ENCODE measurements around the gene IL3.
A peak's percentile ranks its signal among the peaks of the same experiment; 100 is the strongest.
"Not testable (repeated sequence)": the region's sequence is repeated elsewhere in the genome, so short reads cannot be mapped to it uniquely, and the experiment has no call there.

Gene IL3

DNA sequence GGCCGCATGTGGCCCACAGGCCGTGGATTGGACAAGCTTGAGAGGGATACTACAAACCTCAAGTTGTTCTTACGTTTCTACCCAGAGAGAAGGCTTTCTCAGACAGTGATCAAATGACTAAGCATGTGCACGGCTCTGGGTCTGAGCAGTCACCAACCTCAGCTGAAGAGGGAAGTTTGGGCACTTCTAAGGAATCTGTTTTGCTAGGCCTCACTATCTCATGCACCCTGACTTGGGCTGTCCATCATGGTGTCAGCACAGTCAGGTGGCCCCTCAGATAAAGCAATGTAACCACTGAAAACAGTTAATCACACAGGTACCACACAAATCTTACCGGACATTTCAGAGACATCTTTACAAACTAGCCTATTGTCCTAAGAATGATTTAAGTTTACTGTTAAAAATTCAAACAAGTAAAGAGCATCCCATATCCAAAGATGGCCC is 37.7 kb downstream of the IL3 start:
- no peak for DNase-seq

- DNase-seq = no peak
These were observed 38.2 kb downstream of the IL3 start for GRCh38 chr5:132098621-132099020.

- DNase-seq = peak; percentile 87
These were observed 38.8 kb downstream of the IL3 start for GRCh38 chr5:132099076-132099748.

GRCh38 chr5:132099905-132100304 is 39.5 kb downstream of the IL3 start:
- no peak for DNase-seq

- peak; percentile 76 for DNase-seq
These were observed 40.3 kb downstream of the IL3 start for GRCh38 chr5:132100672-132101261.

DNA sequence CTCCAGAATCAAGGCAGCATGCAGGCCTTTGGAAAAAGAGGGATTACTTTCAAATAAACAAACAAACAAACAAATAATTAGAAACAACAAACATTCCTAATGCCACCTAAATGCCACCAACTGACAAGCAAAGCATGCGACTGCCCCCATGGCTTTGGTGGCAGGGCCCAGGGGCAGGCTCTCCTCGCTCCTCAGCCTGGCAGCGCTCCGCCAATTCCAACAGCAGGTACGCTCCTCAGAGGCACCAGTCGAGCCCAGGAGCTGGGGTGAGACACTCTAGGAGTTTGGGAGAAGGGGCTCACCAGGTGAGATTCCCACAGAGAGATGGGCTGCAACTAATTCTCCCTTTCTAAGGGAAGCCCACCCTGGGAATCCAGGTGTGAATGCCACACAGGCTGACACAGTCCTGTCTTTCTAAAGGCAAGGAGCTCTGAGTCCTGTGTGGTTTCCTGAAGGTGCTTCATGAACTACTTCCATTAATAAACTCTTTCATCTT is 41.0 kb downstream of the IL3 start:
- no peak for DNase-seq

DNA sequence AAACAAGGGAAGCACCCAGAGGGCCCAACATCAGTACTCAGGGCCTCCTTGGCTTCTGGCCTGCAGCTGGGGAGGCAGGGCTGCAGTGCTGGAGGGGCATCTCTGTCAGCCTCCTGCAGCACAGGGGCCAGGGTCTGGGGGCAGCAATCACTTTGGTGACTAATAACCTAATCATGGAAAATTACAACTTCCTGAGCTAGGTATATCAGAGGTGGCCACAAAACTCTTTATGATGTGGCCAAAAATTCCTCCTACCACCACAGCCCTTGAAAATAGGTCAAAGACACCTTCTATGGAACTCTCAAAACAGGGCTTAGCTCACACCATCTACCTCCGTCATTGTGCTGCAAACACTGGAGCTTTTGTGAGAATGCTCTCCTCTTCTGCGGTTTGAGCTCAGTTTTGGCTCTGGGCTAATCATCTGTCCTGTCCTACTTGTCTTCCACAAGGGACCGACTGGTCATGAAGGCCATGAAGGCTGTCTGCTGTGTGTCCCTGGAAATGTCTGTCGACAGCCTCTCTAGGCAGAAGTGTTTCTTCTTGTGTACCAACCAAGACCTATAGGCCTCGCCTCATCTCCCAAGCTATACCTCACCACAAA is 41.7 kb downstream of the IL3 start:
- peak; percentile 82 for DNase-seq

- no peak for DNase-seq
These were observed 42.5 kb downstream of the IL3 start for GRCh38 chr5:132102944-132103331.

DNA sequence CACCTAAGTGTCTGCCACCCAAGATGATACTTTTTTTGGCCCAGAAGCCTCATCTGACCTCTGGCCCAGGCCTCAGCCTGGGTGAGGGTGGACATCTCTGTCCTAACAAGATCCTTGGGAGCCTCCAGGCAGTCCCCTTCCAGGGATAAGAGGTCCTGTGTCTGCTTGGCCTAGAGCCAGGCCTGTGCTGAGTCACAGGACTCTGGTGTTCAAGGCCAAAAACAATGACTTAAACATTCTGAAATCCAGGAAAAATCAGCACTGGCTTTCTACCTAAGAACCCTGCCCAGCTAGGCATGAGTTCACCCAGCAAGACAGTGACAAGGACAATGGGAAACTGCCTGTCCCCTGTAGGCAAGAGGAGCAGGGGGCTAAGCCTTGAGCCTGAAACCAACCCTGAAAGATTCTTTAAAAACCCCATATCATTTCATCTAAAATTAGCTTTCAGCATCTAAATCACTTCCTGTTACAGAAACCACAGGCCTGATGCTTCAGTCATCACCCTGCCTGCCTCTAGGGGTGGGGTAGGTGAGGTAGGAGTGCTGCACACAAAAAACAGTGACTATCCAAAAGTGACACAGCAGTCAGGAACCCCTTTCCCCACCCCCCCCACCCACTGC is 43.0 kb downstream of the IL3 start:
- DNase-seq = peak; percentile 89

GRCh38 chr5:132103969-132104391 is 43.5 kb downstream of the IL3 start:
- DNase-seq = no peak

DNA sequence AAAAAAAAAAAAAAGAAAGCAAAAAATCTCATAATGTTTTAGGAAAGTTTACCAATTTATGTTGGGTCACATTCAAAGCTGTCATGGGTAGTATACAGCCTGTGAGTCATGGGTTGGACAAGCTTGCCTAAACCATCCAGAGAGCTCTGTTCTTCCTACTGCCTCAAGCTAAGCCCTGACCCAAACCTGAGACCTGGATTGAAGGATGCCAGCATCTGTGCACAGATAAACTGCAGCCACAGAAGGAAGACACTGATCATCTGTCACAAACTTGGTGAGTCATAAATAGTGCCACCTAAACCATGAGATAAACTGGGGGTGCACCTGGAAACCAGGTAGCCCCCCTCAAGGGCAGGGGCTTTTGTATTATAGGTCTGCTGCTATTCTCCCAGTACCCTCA is 44.1 kb downstream of the IL3 start:
- DNase-seq = no peak

DNA sequence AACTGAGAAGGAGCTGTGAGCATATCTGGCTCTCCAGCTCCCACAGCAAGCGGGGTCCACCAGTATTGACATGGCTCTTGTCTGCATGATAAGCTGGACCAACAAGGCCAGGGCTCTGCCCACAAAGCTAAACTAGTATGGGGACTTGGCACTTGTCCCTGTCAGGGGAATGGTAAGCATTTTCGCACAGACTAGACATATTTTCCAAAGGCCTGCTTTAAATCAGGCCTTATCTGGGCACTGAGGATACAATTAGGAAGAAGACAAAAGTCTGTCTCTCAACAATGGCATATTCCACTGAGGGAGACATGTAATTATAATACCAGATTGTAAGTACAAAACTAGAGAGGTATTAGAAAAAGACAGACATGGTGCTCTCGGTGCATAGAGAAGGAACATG is 45.2 kb downstream of the IL3 start:
- DNase-seq = no peak

DNA sequence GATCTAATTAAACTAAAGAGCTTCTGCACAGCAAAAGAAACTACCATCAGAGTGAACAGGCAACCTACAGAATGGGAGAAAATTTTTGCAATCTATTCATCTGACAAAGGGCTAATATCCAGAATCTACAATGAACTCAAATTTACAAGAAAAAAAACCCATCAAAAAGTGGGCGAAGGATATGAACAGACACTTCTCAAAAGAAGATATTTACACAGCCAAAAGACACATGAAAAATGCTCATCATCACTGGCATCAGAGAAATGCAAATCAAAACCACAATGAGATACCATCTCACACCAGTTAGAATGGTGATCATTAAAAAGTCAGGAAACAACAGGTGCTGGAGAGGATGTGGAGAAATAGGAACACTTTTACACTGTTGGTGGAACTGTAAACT is 48.0 kb downstream of the IL3 start:
- DNase-seq = not testable (repeated sequence)

DNA sequence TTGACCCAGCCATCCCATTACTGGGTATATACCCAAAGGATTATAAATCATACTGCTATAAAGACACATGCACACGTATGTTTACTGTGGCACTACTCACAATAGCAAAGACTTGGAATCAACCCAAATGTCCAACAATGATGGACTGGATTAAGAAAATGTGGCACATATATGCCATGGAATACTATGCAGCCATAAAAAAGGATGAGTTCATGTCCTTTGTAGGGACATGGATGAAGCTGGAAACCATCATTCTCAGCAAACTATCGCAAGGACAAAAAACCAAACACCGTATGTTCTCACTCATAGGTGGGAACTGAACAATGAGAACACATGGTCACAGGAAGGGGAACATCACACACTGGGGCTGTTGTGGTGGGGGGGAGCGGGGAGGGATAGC is 48.5 kb downstream of the IL3 start:
- DNase-seq = not testable (repeated sequence)

DNA sequence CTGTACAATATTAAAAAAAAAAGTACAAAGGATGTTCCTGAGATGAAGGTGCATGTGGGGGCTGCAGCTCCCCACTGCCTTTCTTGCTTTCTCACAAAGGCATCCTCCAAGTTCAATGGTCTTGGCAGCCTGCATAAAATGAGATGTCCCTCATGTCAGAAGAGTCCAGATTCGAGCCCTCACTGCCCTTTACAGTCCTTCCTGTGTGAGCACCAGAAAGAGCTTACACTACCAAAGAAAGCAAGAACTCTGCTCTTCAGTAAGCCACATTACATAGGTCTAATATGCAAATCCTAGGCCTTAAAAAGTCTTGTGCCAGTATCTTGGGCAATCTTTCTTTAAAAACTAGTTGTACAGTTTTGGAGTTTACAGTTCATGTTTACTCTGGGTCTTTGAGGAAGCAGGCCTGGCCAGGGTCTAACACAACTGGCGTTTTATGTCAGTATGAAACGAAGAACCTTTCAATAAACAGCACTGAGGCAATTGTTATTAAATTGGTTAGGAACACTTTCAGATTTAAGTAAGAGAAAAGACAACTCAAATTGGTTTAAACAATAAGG is 49.1 kb downstream of the IL3 start:
- no peak for DNase-seq

DNA sequence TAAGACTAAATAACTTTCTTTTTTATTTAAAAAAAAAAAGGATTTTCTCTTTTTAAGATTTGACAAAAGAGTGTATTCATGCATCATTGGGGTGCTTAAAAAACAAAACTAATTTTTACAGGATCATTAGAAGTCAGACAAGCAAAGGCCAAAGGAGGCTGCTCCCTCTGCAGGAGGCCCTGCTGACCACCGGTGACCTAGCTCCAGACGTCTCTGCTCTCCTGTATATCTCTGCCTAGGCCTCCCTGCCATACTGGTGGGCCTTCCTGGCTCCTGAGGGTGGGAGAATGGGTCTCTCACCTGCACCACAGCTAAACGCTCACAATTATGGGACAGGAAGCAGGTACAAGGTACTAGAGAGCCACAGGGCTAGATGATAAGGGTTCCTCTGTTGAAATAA is 49.7 kb downstream of the IL3 start:
- DNase-seq = no peak

GRCh38 chr5:132110930-132111329 is 50.5 kb downstream of the IL3 start:
- DNase-seq = no peak

GRCh38 chr5:132112111-132112510 is 51.7 kb downstream of the IL3 start:
- DNase-seq = no peak

Data from activated effector memory CD4-positive, alpha-beta T cell treated with anti-CD3 and anti-CD28 coated beads, Interleukin-2, amount 50 U/mL, for 16 hours (primary cell).